A673 (cell line): ENCODE results near the gene MSH3. TPM values are rescaled to one million over a fixed set of nuclear protein-coding genes. Genes with fewer than 3 reads are reported as not detected.

Source experiments
- BruUV-seq: library from RNA; stranded (reverse); fragments of 400-500 nt; replicated peaks from 2 replicates; lab custom pipeline; 2021; lab: Mats Ljungman, UMichigan
- CTCF ChIA-PET: fragments of 300-600 bp; sonication (Branson Sonifier 250); formaldehyde crosslinking; loops from one replicate; lab custom pipeline; 2022; ENCODE audit warnings: antibody characterized with exemption; lab: Charles Lee
- POLR2A ChIA-PET: fragments of 300-600 bp; sonication (Branson Sonifier 250); formaldehyde crosslinking; loops from one replicate; lab custom pipeline; 2022; ENCODE audit warnings: antibody characterized with exemption; ENCODE audit not compliant: low non-redundant PET; lab: Charles Lee
- DNase-seq: peaks from one replicate; pipeline ENCODE4 v3.0.0-alpha.2; 2015; ENCODE audit warnings: low spot score
- H3K27ac ChIP-seq: fragments of 200-600 bp; sonication (generic); 2 replicates; pipeline ENCODE4 v1.5.1; 2016; ENCODE audit warnings: mixed run types, low read depth, mild to moderate bottlenecking, mixed read lengths, antibody characterized with exemption, low read length; ENCODE audit not compliant: poor library complexity, severe bottlenecking
- H3K27me3 ChIP-seq: fragments of 200-600 bp; sonication (generic); replicated peaks from 2 replicates; pipeline ENCODE4 v1.6.1; 2017; ENCODE audit warnings: mixed run types, low read depth, mild to moderate bottlenecking, mixed read lengths, antibody characterized with exemption, low read length; ENCODE audit not compliant: insufficient read depth, poor library complexity
- H3K36me3 ChIP-seq: fragments of 200-600 bp; sonication (generic); 2 replicates; pipeline ENCODE4 v1.6.1; 2016; ENCODE audit warnings: mixed run types, mild to moderate bottlenecking, mixed read lengths, antibody characterized with exemption, low read length; ENCODE audit not compliant: insufficient read depth, poor library complexity, severe bottlenecking
- H3K4me1 ChIP-seq: fragments of 200-600 bp; sonication (generic); 2 replicates; pipeline ENCODE4 v1.6.1; 2017; ENCODE audit warnings: mixed run types, mild to moderate bottlenecking, mixed read lengths, antibody characterized with exemption, low read length; ENCODE audit not compliant: insufficient read depth, poor library complexity, severe bottlenecking
- H3K4me3 ChIP-seq: fragments of 200-600 bp; sonication (generic); 2 replicates; pipeline ENCODE4 v1.5.1; 2016; ENCODE audit warnings: low read depth, mixed run types, mild to moderate bottlenecking, mixed read lengths, low read length; ENCODE audit not compliant: poor library complexity, severe bottlenecking
- H3K9me3 ChIP-seq: fragments of 200-600 bp; sonication (generic); 2 replicates; pipeline ENCODE4 v1.6.1; 2016; ENCODE audit warnings: mixed run types, low read depth, mild to moderate bottlenecking, mixed read lengths, antibody characterized with exemption, low read length; ENCODE audit not compliant: poor library complexity, severe bottlenecking
- CTCF ChIP-seq: fragments of 300-800, 200-600 bp; sonication (generic); conservative IDR thresholded peaks from 2 replicates; pipeline ENCODE4 v1.5.1; 2017; ENCODE audit warnings: low read depth, mild to moderate bottlenecking, antibody characterized with exemption, low read length, moderate library complexity, mixed read lengths
- EZH2 ChIP-seq: fragments of 200-600 bp; sonication (generic); IDR thresholded peaks from 2 replicates; pipeline ENCODE4 v1.6.1; 2017; ENCODE audit warnings: borderline replicate concordance, low read depth, mild to moderate bottlenecking, mixed read lengths, antibody characterized with exemption, low read length; ENCODE audit not compliant: poor library complexity, severe bottlenecking
- intact Hi-C: fragments of 100-400 bp; cut with micrococcal nuclease; formaldehyde crosslinking; loops from one replicate; pipeline ENCODE4 v1.10.0; 2022; ENCODE audit not compliant: unreplicated experiment
- total RNA-seq: library from RNA; stranded (reverse); gene quantifications from 2 replicates; pipeline ENCODE4 v1.2.3, GENCODE V29; 2021

MSH3 gene
- total RNA-seq, 1 experiment from 2014 or later, result 16.2 TPM

GRCh38 chr5:80711938-80712337 lies 57.5 kb downstream of the MSH3 start:
- TF ChIP-seq CTCF (peak; percentile 72), EZH2 (no peak)
- H3K27me3 ChIP-seq, result no peaks in the 10 kb centered on the region
- no TSS peak for BruUV-seq
- no peak overlapping the region for H3K4me3 ChIP-seq
- no peaks in the 10 kb centered on the region for H3K36me3 ChIP-seq
- H3K27ac ChIP-seq, result no peak overlapping the region
- ChIA-PET POLR2A (no interaction called here), CTCF (interaction anchor here (0.6 kb wide), 2 partner anchors 452 to 455 kb away, joined by 3 to 4 read pairs; no protein-coding TSS in a partner anchor)
- no peaks in the 10 kb centered on the region for H3K9me3 ChIP-seq
- intact Hi-C loops, result loop anchor here (2.0 to 10.0 kb wide), 3 partner anchors 253 to 483 kb away; partner anchors contain the start of gene RASGRF2
- peaks cover 4% of the 10 kb centered on the region for H3K4me1 ChIP-seq
- DNase-seq, result peak; percentile 72

- ChIA-PET POLR2A (no interaction called here), CTCF (no interaction called here)
- intact Hi-C loops, result loop anchor here (2.0 to 10.0 kb wide), 3 partner anchors 252 to 482 kb away; partner anchors contain the start of gene RASGRF2
- H3K27me3 ChIP-seq, result no peaks in the 10 kb centered on the region
- H3K36me3 ChIP-seq, result no peaks in the 10 kb centered on the region
- H3K9me3 ChIP-seq, result no peaks in the 10 kb centered on the region
- peaks cover 4% of the 10 kb centered on the region for H3K4me1 ChIP-seq
- H3K27ac ChIP-seq, result no peak overlapping the region
- H3K4me3 ChIP-seq, result no peak overlapping the region
- no peak for DNase-seq
- no TSS peak for BruUV-seq
- no peak for TF ChIP-seq CTCF
- no peak for TF ChIP-seq EZH2
Observed at GRCh38 chr5:80712919-80713318, 58.5 kb downstream of the MSH3 start.

- intact Hi-C loops, result loop anchor here (2.0 to 10.0 kb wide), 3 partner anchors 251 to 481 kb away; partner anchors contain the start of gene RASGRF2
- BruUV-seq, result no TSS peak
- no peak for DNase-seq
- Histone ChIP-seq H3K4me1 (peaks cover 4% of the 10 kb centered on the region), H3K4me3 (no peak overlapping the region), H3K27me3 (no peaks in the 10 kb centered on the region), H3K9me3 (no peaks in the 10 kb centered on the region), H3K36me3 (no peaks in the 10 kb centered on the region), H3K27ac (no peak overlapping the region)
- ChIA-PET CTCF (no interaction called here), POLR2A (no interaction called here)
- TF ChIP-seq CTCF (no peak), EZH2 (no peak)
Observed at GRCh38 chr5:80713631-80714030, 59.2 kb downstream of the MSH3 start.
